Gastrocnemius medialis (tissue), 4 donors: ENCODE data around the gene HOXA6. TPM values are rescaled to one million over a fixed set of nuclear protein-coding genes. Genes with fewer than 3 reads are reported as not detected.

Source experiments
- ATAC-seq, 2 donors: fragments of 150-250 bp; one replicate each; pipeline ENCODE4 v1.9.1; 2016
- DNase-seq, 2 donors: peaks; one replicate each; pipeline ENCODE4 v3.0.0-alpha.2; 2019
- H3K27ac ChIP-seq, 4 donors: fragments of 200-600 bp; sonication (generic); 1 replicate in 1 of 4; 2 replicates in 3 of 4; pipeline ENCODE4 v1.5.1; 2016 to 2018; ENCODE audit warnings: mild to moderate bottlenecking in 2 of 4, moderate library complexity in 1 of 4
- H3K27me3 ChIP-seq, 3 donors: fragments of 200-600 bp; sonication (generic) in 2 of 3; 1 replicate in 1 of 3; 2 replicates in 2 of 3; pipeline versions ENCODE4 v1.5.1 to v1.6.0; 2016 to 2019; ENCODE audit warnings: mild to moderate bottlenecking in 1 of 3, moderate library complexity in 1 of 3
- H3K36me3 ChIP-seq, 2 donors: fragments of 200-600 bp; sonication (generic) in 1 of 2; one replicate each; pipeline ENCODE4 v1.5.1; 2017 to 2018
- H3K4me1 ChIP-seq, 2 donors: fragments of 200-600 bp; sonication (generic) in 1 of 2; one replicate each; pipeline ENCODE4 v1.5.1; 2016 to 2017; ENCODE audit warnings: mild to moderate bottlenecking in 2 of 2
- H3K4me3 ChIP-seq, 4 donors: fragments of 200-600 bp; sonication (generic) in 3 of 4; 1 replicate in 1 of 4; 2 replicates in 3 of 4; pipeline ENCODE4 v1.5.1; 2016 to 2019; ENCODE audit warnings: mild to moderate bottlenecking in 2 of 4
- H3K9me3 ChIP-seq, 3 donors: fragments of 200-600 bp; sonication (generic) in 2 of 3; 1 replicate in 1 of 3; 2 replicates in 2 of 3; pipeline ENCODE4 v1.5.1; 2016 to 2019
- CTCF ChIP-seq, 5 experiments: fragments of 450-650 bp in 3 of 5; fragments of 200-600 bp in 2 of 5; sonication (generic) in 2 of 5; IDR thresholded peaks in 4 of 5; conservative IDR thresholded peaks in 1 of 5; 1 replicate in 4 of 5; 2 replicates in 1 of 5; pipeline ENCODE4 v1.5.1; 2016 to 2019; ENCODE audit warnings: antibody characterized with exemption in 5 of 5, mild to moderate bottlenecking in 3 of 5, moderate library complexity in 3 of 5
- POLR2A ChIP-seq, 2 donors: fragments of 450-650 bp; IDR thresholded peaks; one replicate each; pipeline ENCODE4 v1.6.1; 2017; ENCODE audit warnings: antibody characterized with exemption in 2 of 2, mild to moderate bottlenecking in 2 of 2, moderate library complexity in 2 of 2
- in situ Hi-C, 4 donors: fragments of 200-750 bp; cut with MboI; loops; one replicate each; pipeline versions ENCODE4 v1.15.0 to v1.8.0; 2017; ENCODE audit warnings: low sequenced_read_pairs in 4 of 4
- intact Hi-C: fragments of 100-400 bp; cut with DNase I; formaldehyde crosslinking; loops from one replicate; pipeline ENCODE4 v1.15.1; 2023; ENCODE audit warnings: low total_unique reads
- total RNA-seq, 4 donors: library from RNA; depleted of rRNA; stranded (reverse); fragments of >200 nt; gene quantifications; one replicate each; pipeline versions ENCODE4 v1.1.0 to v1.2.3, GENCODE V29; 2016

Gene HOXA6
- total RNA-seq, 4 donors from 2014 or later = 2.6 to 5.6 (median 4.2) TPM

DNA sequence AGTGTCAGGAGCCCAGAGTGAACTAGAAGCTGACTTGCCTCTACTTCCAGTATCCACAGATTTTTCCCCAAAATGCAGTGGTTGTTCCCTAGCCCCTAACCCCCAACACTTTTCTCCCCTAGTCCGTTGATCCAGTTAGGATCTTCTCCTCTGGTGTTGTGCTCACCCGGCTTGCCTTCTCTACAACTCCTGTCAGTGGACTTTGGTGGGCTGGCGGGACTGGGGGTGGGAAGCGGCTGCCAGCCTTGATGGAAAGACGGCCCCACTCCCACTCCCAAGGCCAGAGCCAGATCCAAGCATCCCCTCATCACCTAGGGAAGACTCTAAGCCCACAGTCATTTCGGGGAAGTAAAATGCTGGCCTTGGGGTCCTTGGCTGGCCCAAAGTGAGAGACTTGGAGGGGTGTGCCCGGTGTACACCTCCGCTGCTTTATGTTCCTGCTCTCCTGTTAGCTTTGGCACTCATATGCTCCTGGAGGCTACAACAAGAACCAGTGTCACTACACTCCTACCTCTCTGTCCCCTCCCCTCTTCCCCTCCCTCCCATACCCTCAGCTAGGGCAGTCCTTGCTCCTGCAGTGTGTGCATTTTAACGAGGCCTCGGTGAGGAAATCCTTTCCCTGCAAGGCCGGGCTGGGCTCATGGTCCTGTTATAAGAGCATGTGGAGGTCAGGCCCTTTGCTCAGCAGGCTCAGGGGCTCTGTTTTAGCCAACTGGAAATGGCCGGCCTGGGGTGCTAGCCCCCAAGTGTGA, 27.5 kb upstream of the HOXA6 start:
- TF ChIP-seq CTCF (IDR thresholded peaks at IDR 0.05 in 4 of 5, conservative IDR thresholded peaks at IDR 0.05 in 1 of 5) (no peak), POLR2A (IDR thresholded peaks at IDR 0.05) (peak; percentile 26 to 34)
- DNase-seq = peak; percentile 49 to 64
- Histone ChIP-seq H3K9me3 (no peaks in the 10 kb centered on the region), H3K27me3 (no peaks in the 10 kb centered on the region), H3K4me1 (peaks cover 25 to 57% of the 10 kb centered on the region in 2 donors), H3K36me3 (no peaks in the 10 kb centered on the region), H3K4me3 (peak overlapping the region; percentile 62 to 88 (median 77)), H3K27ac (peak overlapping the region; percentile 90 to 99 (median 95))
- in situ Hi-C loops (loop anchor here in 3 of 4 donors (10.0 to 25.0 kb wide), 6 partner anchors 912 to 1413 kb away; partner anchors contain the start of genes CBX3 (in 1 of the 3), CREB5 (in 1 of the 3) and HNRNPA2B1 (in 1 of the 3)), intact Hi-C loops (loop anchor here (10.0 kb wide), 1 partner anchor 1500 kb away; no protein-coding TSS in a partner anchor)
- ATAC-seq = peak; percentile 3 to 25

DNA sequence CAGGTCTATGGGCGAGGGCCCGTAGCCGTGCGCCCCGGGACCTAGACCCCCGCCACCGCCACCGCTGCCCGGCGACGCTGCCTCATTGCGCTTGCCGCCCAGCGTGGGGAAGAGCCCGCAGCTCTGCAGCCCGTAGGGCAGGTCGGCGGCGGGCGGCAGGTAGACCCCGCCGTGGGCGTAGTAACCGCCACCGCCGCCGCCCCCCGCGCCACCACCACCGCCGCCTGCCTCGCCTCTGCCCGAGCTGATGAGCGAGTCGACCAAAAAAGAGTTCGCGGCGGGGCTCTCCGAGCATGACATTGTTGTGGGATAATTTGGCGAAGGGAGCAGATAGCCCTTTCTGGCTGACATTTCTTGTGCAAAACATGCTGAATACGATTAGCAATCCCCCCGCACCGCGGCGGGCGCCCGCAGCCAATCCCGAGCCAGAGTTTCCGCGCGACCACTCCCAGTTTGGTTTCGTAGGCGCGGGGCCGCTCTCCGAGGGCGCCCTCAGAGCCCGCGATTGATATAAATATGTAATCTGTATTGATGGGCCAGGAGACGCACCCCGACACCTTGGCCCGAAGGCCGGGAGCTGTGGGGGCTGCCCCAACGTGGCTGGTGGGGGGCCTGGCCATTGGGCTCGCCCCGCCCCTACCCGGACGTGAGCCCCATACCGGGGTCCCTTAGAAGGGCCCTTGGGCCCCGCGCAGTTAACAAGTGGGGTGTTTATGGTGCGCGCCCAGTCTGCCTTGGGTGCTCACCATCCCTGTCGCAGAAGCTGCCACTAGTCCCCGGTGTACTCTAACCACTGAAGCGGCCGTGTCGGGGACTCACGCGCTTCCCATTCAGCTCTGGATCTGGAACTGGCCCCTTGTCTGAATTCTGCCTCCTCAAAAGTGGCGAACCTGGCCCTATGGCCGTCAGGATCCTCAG, 26.6 kb upstream of the HOXA6 start, which contains the start of gene HOXA10:
Gene HOXA10, minus strand, starts transcription at position 365 of the 918 bp plus-strand sequence. Its CDS starts 14 bp downstream, at position 351.
- ATAC-seq = peak in 1 of 2 donors; percentile 8
- Histone ChIP-seq H3K9me3 (no peaks in the 10 kb centered on the region), H3K27me3 (no peaks in the 10 kb centered on the region), H3K4me3 (peak within 1 kb of the TSS; percentile 62 to 88 (median 77)), H3K4me1 (peaks cover 22 to 58% of the 10 kb centered on the region in 2 donors), H3K36me3 (no peaks in the 10 kb centered on the region), H3K27ac (peak within 1 kb of the TSS; percentile 90 to 99 (median 95))
- TF ChIP-seq POLR2A (IDR thresholded peaks at IDR 0.05) (peak in 1 of 2 donors; percentile 37), CTCF (IDR thresholded peaks at IDR 0.05 in 4 of 5, conservative IDR thresholded peaks at IDR 0.05 in 1 of 5) (no peak)
- peak; percentile 39 to 48 for DNase-seq
- in situ Hi-C loops = loop anchor here in 2 of 4 donors (10.0 to 25.0 kb wide), 2 partner anchors 962 to 1319 kb away; partner anchors contain the start of genes CBX3 (in 1 of the 2) and HNRNPA2B1 (in 1 of the 2)
- intact Hi-C loops = loop anchor here (10.0 kb wide), 1 partner anchor 1499 kb away; no protein-coding TSS in a partner anchor

- peak overlapping the region; percentile 90 to 99 (median 95) for H3K27ac ChIP-seq
- TF ChIP-seq POLR2A (IDR thresholded peaks at IDR 0.05) (no peak), CTCF (IDR thresholded peaks at IDR 0.05 in 4 of 5, conservative IDR thresholded peaks at IDR 0.05 in 1 of 5) (no peak)
- no peaks in the 10 kb centered on the region for H3K27me3 ChIP-seq
- ATAC-seq = peak; percentile 13 to 21
- H3K9me3 ChIP-seq = no peaks in the 10 kb centered on the region
- H3K4me1 ChIP-seq = peaks cover 21 to 56% of the 10 kb centered on the region in 2 donors
- intact Hi-C loops (loop anchor here (10.0 kb wide), 1 partner anchor 1499 kb away; no protein-coding TSS in a partner anchor), in situ Hi-C loops (loop anchor here in 2 of 4 donors (10.0 to 25.0 kb wide), 2 partner anchors 961 to 1319 kb away; partner anchors contain the start of genes CBX3 (in 1 of the 2) and HNRNPA2B1 (in 1 of the 2))
- peak overlapping the region; percentile 62 to 88 (median 77) for H3K4me3 ChIP-seq
- DNase-seq = peak; percentile 5 to 50
- H3K36me3 ChIP-seq = no peaks in the 10 kb centered on the region
Observed at GRCh38 chr7:27173511-27173955, 26.0 kb upstream of the HOXA6 start.
